Retinal pigment epithelial cell (primary cell): Measurements from ENCODE around the gene UBE2J1.
A peak's percentile ranks its signal among the peaks of the same experiment; 100 is the strongest.

Experiments
- DNase-seq: peaks from one replicate; pipeline ENCODE4 v3.0.0-alpha.2; 2010; ENCODE audit warnings: low read depth
- H3K4me3 ChIP-seq: 2 replicates; pipeline ENCODE4 v1.5.1; 2011; ENCODE audit warnings: mild to moderate bottlenecking, low read length, control low read depth, moderate library complexity
- TF ChIP-seq, protein P1 (sequence below): conservative IDR thresholded peaks from 2 replicates; pipeline ENCODE4 v1.5.1; 2011; ENCODE audit warnings: low read depth, low read length, control low read depth, inconsistent platforms

Gene UBE2J1

DNA sequence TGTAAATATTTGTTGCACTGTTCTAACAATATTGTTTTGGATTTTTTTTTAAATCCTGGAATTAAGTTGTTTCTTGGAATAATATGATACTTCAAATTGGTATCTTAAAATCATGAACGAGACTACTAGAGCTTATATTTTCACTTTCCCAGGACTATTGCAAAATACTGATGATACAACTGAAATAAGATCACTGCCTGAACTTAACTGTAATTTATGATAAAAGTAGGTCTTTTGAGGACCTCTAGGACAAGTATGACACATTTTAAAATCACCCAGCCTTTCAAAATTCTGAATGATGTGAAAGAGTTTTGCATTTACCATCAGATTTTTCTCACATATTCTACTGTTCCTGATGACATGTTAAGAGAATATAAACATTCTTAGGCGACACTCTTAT is 8.6 kb upstream of the UBE2J1 start:
- no peak for DNase-seq
- TF ChIP-seq, protein P1, sequence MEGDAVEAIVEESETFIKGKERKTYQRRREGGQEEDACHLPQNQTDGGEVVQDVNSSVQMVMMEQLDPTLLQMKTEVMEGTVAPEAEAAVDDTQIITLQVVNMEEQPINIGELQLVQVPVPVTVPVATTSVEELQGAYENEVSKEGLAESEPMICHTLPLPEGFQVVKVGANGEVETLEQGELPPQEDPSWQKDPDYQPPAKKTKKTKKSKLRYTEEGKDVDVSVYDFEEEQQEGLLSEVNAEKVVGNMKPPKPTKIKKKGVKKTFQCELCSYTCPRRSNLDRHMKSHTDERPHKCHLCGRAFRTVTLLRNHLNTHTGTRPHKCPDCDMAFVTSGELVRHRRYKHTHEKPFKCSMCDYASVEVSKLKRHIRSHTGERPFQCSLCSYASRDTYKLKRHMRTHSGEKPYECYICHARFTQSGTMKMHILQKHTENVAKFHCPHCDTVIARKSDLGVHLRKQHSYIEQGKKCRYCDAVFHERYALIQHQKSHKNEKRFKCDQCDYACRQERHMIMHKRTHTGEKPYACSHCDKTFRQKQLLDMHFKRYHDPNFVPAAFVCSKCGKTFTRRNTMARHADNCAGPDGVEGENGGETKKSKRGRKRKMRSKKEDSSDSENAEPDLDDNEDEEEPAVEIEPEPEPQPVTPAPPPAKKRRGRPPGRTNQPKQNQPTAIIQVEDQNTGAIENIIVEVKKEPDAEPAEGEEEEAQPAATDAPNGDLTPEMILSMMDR, result no peak
- H3K4me3 ChIP-seq, result no peak overlapping the region

GRCh38 chr6:89360415-89360999 is 8.0 kb upstream of the UBE2J1 start:
- no peak overlapping the region for H3K4me3 ChIP-seq
- peak; percentile 61 for DNase-seq
- TF ChIP-seq, protein P1, result no peak

GRCh38 chr6:89359561-89359960 is 7.0 kb upstream of the UBE2J1 start:
- DNase-seq, result no peak
- H3K4me3 ChIP-seq, result no peak overlapping the region
- TF ChIP-seq, protein P1, result no peak

- no peak for DNase-seq
- TF ChIP-seq, protein P1, result no peak
- no peak overlapping the region for H3K4me3 ChIP-seq
These were observed 4.9 kb upstream of the UBE2J1 start for GRCh38 chr6:89357390-89357789.

- no peak for DNase-seq
- H3K4me3 ChIP-seq, result no peak overlapping the region
These were observed 4.2 kb upstream of the UBE2J1 start for GRCh38 chr6:89356642-89357170.

DNA sequence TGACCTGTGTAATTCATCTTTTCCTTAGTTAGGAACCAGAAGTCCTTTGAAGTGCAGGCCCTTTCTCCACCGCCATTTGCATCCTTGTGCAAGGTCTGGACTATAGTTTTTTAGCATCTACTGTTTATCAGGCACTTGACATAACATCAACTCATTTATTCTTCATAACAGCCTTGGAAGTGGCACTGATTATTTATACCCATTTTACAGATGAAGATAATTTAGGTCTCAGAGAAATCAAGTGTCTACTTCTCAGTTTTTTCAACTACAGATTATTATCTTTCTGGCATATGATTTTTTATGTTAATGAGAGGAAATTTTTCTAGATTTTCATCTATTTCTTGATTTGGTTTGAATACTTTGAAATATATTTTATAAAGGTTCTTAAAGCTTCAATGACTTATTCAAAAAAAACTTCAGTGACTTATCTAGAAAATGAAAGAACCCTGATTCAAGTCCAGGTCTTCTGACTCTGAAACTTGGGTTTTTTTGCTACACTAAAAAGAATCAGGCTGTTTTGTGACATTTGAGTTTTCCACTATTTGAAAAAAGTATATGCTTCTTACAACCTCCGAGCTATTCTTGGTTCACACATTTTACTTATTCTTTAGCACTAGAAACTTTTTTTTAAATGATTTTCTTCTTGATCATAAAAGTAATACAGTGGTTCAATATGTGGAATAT is 3.1 kb upstream of the UBE2J1 start:
- TF ChIP-seq, protein P1, result no peak
- no peak overlapping the region for H3K4me3 ChIP-seq
- no peak for DNase-seq

More at GRCh38 chr6:89356642-89357170, 4.2 kb upstream of the UBE2J1 start:
- TF ChIP-seq, protein P1, result no peak
